Stomach (tissue), 4 donors: ENCODE results near the gene DOCK11.

Source experiments
- CTCF ChIP-seq, 7 experiments: fragments of 450-650 bp in 4 of 7; fragments of 200-600 bp in 3 of 7; sonication (generic) in 3 of 7; IDR thresholded peaks; one replicate each; pipeline ENCODE4 v1.5.1; 2016 to 2019; ENCODE audit warnings: antibody characterized with exemption in 7 of 7, control low read depth in 2 of 7, mild to moderate bottlenecking in 1 of 7
- EP300 ChIP-seq: sonication (generic); formaldehyde crosslinking; IDR thresholded peaks from one replicate; pipeline ENCODE4 v1.6.1; 2017; ENCODE audit warnings: antibody characterized with exemption
- POLR2A ChIP-seq, 4 donors: fragments of 450-650 bp; IDR thresholded peaks; one replicate each; pipeline ENCODE4 v1.6.1; 2016; ENCODE audit warnings: antibody characterized with exemption in 4 of 4, control low read depth in 2 of 4, mild to moderate bottlenecking in 1 of 4, moderate library complexity in 1 of 4

- TF ChIP-seq CTCF (IDR thresholded peaks at IDR 0.05) (no peak), POLR2A (IDR thresholded peaks at IDR 0.05) (no peak), EP300 (no peak)
Measured at GRCh38 chrX:118554511-118554910, 58.9 kb downstream of the DOCK11 start.
